Measurements from ENCODE around the gene WASF1.
"Not testable (repeated sequence)": the region's sequence is repeated elsewhere in the genome, so short reads cannot be mapped to it uniquely, and the experiment has no call there.

WASF1 gene

DNA sequence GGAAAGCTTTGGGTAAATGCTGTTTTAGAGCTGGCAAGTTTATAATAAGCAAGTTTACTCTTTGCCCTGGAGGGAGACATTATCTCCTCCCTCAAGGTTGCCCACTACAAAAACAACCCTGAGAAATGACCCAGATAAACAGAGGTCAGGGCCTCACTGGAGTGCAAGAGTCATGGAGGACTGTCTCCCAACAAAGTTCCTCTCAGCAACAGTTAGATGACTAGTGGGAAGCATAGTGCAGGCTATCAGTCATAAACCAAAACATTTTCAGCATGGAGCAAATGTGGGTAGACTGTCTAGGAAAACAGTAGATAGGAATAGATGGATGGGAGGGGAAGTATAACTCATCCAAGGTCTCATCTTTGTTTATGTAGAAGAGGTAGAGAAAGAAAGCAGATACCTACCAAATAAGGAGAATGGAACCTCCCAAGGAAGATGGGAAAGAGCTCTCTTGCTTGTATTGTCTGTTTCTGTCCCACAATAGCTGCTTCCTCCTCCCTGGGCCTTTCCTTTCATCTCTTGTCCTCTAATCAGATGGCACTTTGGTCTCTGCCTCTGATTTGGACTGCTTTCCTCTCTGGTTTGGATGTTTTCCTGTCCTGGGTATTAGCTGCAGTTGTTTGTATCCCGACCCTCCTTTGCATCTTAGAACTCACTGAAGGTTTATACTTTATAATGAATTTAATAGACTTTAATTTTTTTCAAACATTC lies 95.4 kb downstream of the WASF1 start:
- no peak for DNase-seq

DNA sequence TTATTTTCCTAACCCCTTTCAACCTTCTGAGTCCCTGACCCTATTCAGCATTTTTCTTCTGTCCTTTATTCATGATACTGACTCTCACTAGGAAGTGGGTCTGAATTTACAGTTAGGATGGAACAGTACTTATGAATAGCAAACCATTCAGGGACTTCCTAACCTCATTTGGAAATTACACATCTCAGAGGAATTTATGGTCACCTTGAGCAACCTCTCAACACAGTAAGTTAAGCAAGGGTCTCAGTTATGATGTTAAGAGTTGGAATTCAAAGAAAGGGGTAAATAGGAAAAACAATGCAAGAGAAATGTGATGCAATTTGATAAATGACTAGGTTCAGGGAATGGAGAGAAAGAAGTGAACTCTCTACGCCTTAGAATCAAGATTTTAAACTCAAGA lies 104.1 kb downstream of the WASF1 start:
- no peak for DNase-seq

DNA sequence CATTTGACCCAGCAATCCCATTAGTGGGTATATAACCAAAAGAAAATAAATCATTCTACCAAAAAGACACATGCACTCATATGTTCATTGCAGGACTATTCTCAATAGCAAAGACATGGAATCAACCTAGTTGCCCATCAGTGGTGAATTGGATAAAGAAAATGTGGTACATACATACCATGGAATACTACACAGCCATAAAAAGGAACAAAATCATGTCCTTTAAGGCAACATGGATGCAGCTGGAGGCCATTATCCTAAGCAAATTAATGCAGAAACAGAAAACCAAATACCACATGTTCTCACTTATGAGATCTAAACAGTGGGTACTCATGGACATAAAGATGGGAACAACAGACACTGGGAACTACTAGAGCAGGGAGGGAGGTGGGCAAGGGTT lies 106.0 kb downstream of the WASF1 start:
- DNase-seq = not testable (repeated sequence)

DNA sequence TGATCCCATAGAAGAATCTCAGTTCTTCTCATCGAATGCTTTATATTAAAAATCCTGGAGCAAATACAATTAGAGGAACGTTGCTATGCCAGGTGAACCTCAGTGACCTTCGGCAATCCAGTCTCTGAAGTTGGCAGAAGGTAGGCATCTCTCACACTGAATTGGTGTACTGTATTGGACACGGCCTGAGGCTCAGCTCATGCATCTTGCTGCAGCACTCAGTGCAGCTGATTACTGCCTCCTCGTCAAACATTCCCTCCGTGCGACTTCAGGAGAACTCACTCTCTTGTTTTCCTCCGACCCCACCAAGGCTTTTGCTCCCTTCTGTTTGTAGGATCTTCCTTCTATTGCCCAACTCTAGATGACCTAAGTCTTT lies 110.9 kb downstream of the WASF1 start:
- no peak for DNase-seq

DNA sequence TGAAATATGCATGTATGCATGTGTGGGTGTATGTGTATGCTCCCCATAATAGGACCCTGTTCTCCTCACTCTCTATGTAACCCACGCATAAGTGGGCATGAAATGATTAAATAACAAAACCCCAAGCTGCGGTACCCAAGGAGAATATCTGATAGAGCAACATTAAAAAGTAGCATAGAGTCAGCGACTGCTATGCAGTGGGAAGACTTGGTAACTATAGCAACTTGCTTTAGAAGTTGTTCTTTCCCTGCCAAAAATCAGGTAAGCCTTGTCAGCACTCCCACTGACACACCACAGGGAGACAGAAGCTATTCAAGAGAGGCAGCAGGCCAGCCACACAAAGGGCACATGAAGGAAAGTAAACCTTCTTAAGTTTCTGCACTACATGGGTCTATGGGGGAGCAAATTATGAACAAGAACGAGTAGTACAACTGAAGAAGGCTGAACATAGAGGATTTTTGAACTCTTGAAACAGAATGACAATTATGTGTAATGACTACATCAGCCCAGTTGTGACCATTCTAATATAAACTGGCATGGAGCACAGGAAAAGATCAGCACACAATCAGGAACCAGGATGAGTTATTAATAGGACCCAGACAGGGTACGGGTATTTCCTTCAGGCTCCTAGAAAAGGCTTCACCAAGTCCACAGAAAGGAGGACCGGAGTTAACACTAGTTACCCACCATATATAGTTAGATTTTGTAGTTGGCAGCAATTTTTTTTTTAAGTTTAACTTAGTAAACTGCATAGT lies 111.5 kb downstream of the WASF1 start:
- no peak for DNase-seq

DNA sequence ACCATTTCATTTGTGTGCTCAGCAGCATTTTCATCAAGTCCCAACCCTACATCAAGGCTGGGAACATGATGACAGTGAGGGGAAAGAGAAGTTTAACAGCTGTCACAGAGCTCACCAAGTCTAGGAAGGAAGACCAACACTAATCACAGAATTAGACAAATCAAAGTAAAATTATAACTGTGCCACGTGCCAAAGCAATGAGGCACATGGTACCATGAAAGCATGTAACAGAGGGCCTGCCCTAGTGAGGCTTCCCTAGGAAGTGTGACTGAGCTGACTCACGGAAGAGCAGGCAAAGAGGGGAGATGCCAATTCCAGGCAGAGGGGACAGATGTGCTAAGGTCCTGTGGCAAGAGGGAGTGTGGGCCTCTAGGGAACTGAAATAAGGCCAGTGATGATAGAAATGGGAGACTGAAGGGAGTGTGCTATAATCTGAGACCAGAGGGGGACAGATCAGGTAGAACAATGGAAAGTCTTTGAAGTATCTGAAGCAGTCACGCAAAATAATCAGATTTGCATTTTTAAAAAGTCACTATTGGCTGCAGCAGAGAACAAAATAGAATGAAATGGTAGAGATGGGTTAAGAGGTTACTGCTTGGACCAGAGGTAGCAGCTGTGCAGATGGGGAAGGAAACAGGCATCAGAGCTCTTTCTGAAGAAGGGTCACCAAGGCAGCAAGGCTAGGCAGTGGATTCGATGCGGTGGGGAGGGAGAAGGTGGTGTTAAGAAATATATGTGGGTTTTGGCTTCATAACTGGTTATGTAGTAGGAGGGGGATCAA lies 114.5 kb downstream of the WASF1 start:
- DNase-seq = no peak

DNA sequence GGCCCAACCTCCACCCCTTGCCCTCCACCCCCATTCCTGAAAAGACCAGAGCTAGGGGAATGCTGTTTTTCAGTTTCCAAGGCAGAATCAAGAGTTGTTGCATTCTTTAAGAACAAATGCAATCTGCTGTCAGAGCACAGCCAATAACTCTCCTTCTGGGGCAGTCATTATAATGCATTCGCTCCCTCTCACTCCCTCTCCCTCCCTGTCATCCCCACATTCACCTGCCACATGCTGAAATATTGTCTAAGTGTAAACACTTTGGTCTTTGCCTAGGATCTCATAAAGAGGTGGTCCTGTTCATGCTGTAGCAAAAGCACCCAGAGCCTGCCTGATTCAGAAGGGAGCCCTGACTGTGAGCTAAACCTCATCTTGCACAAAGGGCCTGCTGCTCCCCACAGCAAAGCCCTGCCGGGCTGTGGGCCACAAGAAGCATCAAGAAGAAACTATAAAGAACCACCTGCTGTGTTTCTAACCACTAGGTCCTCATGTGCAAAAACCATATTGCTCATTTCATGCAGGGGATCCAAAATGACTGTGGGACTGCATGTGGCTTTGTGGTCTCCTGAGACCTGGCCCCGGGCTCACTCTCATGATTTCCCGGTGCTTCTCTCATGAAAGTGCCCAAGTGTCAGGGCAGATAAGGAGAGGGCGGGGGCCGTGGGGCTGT lies 115.7 kb downstream of the WASF1 start:
- no peak for DNase-seq

DNA sequence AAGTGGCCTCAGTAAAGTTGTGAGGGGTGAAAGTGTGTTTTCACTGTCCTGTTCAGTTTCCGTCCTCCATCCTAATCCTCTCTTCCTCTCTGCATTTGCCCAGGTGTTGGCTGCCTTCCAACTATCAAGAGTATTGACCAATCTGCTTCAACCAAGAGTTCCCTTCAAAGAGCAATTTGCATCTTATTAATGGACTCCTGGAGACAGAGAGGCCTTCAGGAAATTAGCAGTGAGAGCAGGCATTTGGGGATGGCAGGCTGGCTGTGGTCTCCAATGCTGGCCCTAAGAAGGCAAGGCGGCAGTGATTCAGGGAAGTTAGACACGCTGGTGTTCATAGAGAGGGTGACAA lies 124.1 kb downstream of the WASF1 start:
- DNase-seq = no peak

DNA sequence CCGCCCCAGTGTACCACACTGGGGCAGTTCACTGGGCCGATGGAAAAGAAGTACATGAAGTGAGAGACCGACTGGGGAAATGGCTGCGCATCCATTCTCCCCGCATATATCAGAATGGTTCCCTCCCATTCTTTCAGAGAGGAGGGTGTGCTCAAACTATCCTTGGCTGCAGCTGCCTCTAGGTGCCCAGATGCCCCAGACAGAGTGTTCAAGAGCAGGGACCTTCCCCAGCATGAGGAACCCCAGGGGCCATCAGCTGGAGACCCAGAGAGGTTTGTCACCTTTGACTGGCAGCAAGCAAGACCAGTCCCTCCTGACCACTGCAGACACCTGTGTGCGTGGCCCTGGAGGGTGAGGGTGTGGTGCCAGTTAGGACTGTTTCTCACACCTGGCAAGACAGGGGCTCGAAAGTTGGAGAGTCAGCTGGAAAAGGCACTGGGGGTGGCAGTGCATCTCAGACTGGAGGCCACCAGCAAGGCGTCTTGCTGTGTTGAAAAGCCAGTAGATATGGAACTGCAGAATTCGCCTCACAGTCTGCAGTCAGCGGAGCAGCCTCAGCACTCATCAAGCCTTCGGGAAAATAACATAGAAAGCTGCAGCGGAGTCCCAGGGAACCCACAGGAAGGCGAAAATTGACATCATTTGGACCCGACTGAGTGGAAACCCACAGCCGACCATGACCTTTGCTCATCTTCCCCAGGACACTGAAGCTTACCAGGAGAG lies 124.6 kb downstream of the WASF1 start:
- DNase-seq = no peak

DNA sequence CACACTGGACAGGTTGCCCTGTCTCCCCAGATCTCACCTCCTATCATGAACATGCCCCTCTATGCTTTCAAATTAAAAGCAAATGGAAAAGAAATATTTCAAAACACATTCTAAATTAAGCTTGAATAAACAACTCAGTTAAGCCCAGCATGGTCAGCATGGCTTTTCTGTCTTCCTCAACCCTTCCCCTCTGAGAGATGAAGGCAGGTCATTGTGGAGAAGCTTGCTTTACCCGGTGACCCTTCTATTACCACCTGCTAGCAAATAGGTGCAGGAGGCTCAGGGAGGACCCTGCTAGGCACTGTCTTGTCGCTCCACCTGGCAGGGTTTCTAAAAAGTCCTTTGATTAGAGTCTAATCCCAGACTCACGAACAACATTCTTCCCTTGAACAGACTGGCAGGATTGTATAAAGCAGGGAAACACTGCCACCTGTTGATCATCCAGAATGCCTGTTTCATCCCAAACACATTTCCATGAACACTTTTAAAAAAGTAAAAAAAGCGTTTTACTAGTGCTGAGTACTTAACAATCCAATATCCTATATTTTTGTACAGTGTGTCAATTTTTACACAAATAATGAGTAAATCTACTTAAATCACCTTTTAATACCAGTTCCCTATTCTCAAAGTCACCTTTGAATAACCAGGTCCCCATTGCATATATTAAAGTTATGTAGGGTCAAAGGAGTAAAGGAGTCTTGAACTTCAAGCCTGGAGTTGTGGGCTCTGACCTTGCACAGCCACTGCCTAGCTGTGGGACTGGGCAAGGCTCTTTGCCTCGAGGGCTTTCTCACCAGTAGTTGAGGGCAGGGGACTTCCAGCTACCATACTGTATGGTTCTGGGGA lies 125.9 kb downstream of the WASF1 start:
- DNase-seq = no peak

DNA sequence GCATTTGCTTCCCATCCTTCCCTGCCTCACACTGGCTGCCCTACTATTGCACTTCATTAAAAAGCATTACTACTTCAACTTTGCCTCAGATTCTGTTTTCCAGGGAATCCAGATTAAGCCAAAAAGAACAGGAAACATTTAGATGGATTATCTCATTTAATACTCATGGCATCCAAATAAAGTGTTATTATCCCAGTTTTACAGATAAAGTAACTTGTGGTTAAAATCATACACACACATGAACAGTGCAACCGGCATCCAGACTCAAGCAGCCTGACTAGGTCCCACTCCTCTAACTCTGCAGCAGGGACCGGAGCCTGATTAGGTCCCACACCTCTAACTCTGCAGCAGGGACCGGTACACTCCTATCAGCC lies 129.0 kb downstream of the WASF1 start:
- no peak for DNase-seq
